Measurements from ENCODE around the gene TRIM47.
"Not testable (repeated sequence)": the region's sequence is repeated elsewhere in the genome, so short reads cannot be mapped to it uniquely, and the experiment has no call there.

Gene TRIM47

DNA sequence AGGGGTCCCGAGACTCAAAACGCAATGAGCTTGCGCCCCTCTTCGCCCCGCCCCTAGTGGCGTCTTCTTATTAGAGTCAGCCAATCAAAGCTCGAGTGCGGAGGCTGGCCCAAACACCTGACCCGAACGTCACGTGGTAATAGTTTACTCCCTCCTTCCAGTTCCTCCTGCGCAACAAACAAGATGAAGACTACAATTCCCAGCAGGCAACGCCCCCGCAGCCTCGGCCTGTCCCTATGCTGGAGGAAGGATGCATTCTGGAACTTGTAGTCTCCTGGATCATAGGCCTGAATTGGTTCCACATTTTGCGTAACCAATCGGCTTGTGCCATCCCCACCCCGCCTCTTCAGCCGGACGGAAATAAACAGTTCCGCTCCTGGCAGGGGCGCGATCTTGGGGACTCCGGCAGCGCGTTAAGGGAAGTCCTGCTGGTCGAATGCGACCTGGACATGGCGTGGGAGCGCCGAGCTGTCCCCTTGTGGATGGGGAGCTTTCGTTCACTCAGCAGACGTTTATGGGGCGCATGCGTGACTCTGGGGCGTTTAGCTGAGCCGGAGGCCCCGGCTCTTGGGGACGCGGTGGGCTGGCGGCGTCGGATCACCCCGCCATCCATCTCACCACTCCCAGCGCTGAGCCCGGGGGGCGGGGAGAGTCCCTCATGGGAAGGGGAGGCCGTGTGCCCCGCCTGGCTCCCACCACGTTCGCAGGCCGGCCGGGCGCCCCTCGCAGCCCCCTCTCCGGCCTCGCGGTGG lies 22.9 kb downstream of the TRIM47 start, which contains the start of gene WBP2:
Gene WBP2 (minus strand): TSS at position 26 of the 752 bp plus-strand sequence. CDS start 38 bp downstream, outside the sequence.
- no peaks in the 10 kb centered on the region for H3K4me1 ChIP-seq (ENCODE audit: control insufficient read depth, insufficient read depth, low read length)

DNA sequence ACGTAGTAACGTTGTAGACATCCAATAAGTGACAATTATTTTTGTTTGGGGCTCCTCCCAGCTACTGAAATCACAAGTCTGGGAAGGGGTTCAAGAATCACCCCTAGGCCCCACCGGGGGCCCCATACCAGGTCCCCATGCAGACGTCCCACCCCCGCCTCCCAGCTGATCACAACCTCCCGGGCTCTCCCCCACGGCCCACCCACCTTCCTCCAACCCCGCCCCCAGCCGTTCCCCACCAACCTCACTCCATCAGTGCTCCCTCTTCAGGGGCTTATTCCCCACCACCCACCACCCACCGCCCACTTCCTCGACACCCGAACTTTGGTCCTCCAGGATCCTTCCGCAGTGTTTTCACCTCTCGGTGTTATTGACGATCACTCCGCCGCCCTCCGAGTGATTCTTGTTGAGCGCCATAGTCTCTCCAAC lies 23.5 kb downstream of the TRIM47 start:
- Histone ChIP-seq H3K4me1 (ENCODE audit: control insufficient read depth, insufficient read depth, low read length) (no peaks in the 10 kb centered on the region), H3K27me3 (ENCODE audit: control insufficient read depth, insufficient read depth, low read length) (no peaks in the 10 kb centered on the region), H3K4me3 (ENCODE audit: low read depth, low read length) (peak overlapping the region; percentile 79), H3K9me3 (ENCODE audit: control insufficient read depth, insufficient read depth, low read length) (no peaks in the 10 kb centered on the region), H3K36me3 (ENCODE audit: control insufficient read depth, insufficient read depth, low read length) (peaks cover 8% of the 10 kb centered on the region), H3K9ac (ENCODE audit: low read depth, low read length) (peak overlapping the region; percentile 83)

More for the DNA sequence above, 22.9 kb downstream of the TRIM47 start, which contains the start of gene WBP2:
- H3K36me3 ChIP-seq (ENCODE audit: control insufficient read depth, insufficient read depth, low read length) = peaks cover 7% of the 10 kb centered on the region
- H3K9me3 ChIP-seq (ENCODE audit: control insufficient read depth, insufficient read depth, low read length) = no peaks in the 10 kb centered on the region
- H3K4me3 ChIP-seq (ENCODE audit: low read depth, low read length) = peak within 1 kb of the TSS; percentile 95
- no peaks in the 10 kb centered on the region for H3K27me3 ChIP-seq (ENCODE audit: control insufficient read depth, insufficient read depth, low read length)
- peak within 1 kb of the TSS; percentile 83 for H3K9ac ChIP-seq (ENCODE audit: low read depth, low read length)

DNA sequence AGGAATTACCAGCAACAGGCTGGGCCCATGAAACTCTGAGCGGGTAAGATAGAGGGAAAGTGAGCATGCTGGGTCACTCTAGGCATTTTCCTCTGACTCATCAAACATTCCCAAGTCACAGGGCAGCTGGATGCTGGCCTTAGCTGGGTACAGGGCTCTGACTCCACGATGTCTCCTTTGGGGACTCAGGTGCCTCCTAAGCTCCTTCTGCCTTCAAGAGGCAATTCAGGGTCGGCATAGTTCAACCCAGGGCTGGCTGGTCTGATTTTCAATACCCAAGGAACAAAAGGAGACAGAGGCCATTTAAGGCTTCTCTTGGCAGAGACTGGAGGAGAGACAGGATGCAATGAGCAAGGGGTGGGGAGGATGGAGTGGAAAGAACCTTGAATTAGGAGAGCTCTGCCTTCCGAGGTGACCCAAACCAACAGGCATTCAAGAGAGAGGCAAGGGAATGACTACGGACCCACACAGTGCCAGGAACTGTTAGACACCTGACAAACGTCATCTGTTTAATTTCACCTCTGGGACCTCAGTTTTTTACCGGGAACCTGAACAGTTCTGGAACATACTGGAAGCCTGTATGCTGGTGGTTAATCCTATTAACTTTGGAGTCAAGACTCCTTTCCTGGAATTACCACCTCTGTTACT lies 24.2 kb downstream of the TRIM47 start:
- Histone ChIP-seq H3K9ac (ENCODE audit: low read depth, low read length) (peak overlapping the region; percentile 83), H3K9me3 (ENCODE audit: control insufficient read depth, insufficient read depth, low read length) (no peaks in the 10 kb centered on the region), H3K4me1 (ENCODE audit: control insufficient read depth, insufficient read depth, low read length) (no peaks in the 10 kb centered on the region), H3K27me3 (ENCODE audit: control insufficient read depth, insufficient read depth, low read length) (no peaks in the 10 kb centered on the region), H3K4me3 (ENCODE audit: low read depth, low read length) (peak overlapping the region; percentile 79), H3K36me3 (ENCODE audit: control insufficient read depth, insufficient read depth, low read length) (peaks cover 14% of the 10 kb centered on the region)

DNA sequence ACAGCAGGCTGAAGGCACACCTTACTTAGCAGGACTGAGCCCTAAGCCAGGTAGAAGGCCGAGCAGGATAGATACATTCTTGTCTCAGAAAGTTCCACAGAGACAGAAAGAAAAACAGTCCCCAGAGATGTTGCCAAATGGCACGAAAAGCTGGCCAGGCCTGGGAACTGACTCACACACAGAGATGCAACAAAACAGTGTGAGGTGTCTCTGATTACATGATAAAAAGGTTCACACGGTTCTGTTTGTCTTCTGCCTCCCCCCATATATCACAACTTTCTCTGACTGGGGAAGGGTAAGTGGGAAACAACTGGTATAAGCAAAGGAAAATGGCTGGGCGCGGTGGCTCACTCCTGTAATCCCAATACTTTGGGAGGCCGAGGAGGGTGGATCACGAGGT lies 24.9 kb downstream of the TRIM47 start:
- Histone ChIP-seq H3K36me3 (ENCODE audit: control insufficient read depth, insufficient read depth, low read length) (peaks cover 14% of the 10 kb centered on the region), H3K27me3 (ENCODE audit: control insufficient read depth, insufficient read depth, low read length) (no peaks in the 10 kb centered on the region), H3K4me3 (ENCODE audit: low read depth, low read length) (no peak overlapping the region), H3K9ac (ENCODE audit: low read depth, low read length) (no peak overlapping the region), H3K9me3 (ENCODE audit: control insufficient read depth, insufficient read depth, low read length) (no peaks in the 10 kb centered on the region), H3K4me1 (ENCODE audit: control insufficient read depth, insufficient read depth, low read length) (no peaks in the 10 kb centered on the region)

DNA sequence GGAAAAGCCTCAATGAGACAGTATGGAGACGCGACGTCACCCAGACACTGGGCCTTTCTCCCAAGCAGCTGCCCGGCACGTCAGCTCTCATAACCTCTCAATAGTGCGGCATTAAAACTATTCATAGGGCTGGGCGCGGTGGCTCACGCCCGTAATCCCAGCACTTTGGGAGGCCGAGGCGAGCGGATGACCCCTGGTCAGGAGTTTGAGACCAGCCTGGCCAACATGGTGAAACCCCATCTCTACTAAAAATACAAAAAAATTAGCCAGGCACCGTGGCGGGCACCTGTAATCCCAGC lies 26.7 kb downstream of the TRIM47 start:
- not testable (repeated sequence) for H3K4me3 ChIP-seq (ENCODE audit: low read depth, low read length); H3K27me3 ChIP-seq (ENCODE audit: control insufficient read depth, insufficient read depth, low read length); H3K4me1 ChIP-seq (ENCODE audit: control insufficient read depth, insufficient read depth, low read length); H3K9ac ChIP-seq (ENCODE audit: low read depth, low read length); H3K9me3 ChIP-seq (ENCODE audit: control insufficient read depth, insufficient read depth, low read length)
- peaks cover 32% of the 10 kb centered on the region for H3K36me3 ChIP-seq (ENCODE audit: control insufficient read depth, insufficient read depth, low read length)

DNA sequence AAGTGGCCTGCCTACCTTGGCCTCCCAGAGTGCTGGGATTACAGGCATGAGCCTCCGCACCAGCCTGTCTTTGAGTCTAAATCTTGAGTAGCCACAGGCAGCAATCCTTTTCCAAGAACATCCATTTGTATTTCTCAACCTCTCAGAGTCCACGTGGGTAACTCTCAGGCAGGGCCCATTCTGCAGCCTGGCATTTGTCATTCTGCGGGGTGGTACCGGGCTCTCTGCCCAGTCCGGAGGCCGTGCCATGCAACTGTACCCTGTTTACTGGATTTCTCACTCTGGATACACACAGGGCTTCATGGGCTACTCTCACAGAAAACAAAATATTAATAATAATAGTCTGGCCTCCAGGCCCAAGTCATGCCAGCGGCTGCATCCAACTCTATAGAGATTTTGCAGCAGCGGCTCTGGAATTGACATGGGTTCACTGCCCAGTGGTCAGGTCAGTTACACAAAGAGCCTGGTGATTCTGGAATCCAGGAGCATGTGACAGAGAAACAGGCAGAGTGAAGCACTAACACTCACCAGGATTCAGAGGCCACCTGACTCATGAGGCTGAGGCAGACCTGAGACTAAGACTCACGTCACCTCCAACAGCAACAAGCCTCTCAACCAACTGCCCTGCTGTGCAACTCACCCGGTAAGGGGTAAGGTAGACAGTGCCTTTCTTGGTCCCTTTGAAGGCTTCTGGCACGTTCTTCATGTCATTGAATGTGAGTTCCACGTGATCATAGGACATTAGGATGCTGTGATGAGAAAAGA lies 27.3 kb downstream of the TRIM47 start:
- Histone ChIP-seq H3K27me3 (ENCODE audit: control insufficient read depth, insufficient read depth, low read length) (no peaks in the 10 kb centered on the region), H3K36me3 (ENCODE audit: control insufficient read depth, insufficient read depth, low read length) (peaks cover 37% of the 10 kb centered on the region), H3K9me3 (ENCODE audit: control insufficient read depth, insufficient read depth, low read length) (no peaks in the 10 kb centered on the region), H3K4me3 (ENCODE audit: low read depth, low read length) (no peak overlapping the region), H3K4me1 (ENCODE audit: control insufficient read depth, insufficient read depth, low read length) (no peaks in the 10 kb centered on the region), H3K9ac (ENCODE audit: low read depth, low read length) (no peak overlapping the region)

DNA sequence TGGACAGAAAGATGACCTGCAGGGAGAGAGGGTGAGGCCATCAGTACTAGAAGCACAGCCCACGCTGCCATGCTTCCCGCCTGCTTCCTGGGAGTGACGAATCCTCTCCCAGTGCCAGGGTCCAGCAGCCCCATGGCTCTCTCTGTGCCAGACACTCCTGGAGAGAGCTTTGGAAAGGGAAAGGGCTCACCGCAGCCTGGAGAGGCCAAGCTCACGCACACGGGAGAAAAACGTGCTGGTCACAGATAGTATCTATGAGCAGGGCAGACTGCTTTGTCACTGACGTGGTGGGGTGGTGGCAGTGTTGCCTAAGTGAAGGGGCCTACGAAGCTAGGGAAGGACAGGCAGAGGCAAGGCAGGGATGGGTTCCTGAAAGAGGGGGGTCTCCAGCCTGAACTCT lies 28.7 kb downstream of the TRIM47 start:
- Histone ChIP-seq H3K27me3 (ENCODE audit: control insufficient read depth, insufficient read depth, low read length) (no peaks in the 10 kb centered on the region), H3K4me1 (ENCODE audit: control insufficient read depth, insufficient read depth, low read length) (no peaks in the 10 kb centered on the region), H3K9me3 (ENCODE audit: control insufficient read depth, insufficient read depth, low read length) (no peaks in the 10 kb centered on the region), H3K36me3 (ENCODE audit: control insufficient read depth, insufficient read depth, low read length) (peaks cover 39% of the 10 kb centered on the region), H3K9ac (ENCODE audit: low read depth, low read length) (no peak overlapping the region), H3K4me3 (ENCODE audit: low read depth, low read length) (no peak overlapping the region)

DNA sequence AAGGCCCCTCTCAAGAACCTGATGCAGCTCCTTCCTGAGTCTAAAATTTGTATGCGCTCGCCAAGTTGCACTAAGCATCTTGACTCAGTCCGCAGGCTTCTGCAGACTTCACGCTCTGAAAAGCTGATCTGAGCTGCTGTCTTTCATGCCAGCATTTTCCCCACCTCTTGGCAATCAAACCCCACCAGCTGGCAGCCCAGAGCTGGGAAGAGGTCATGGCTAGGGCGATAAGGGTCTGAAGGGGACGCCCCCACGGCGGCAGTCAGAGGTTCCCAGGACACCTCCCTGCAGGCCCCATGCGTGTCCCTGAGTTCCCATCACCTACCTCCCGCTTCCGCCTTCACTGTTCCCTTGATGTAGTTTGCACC lies 29.1 kb downstream of the TRIM47 start:
- H3K9me3 ChIP-seq (ENCODE audit: control insufficient read depth, insufficient read depth, low read length) = no peaks in the 10 kb centered on the region
- H3K27me3 ChIP-seq (ENCODE audit: control insufficient read depth, insufficient read depth, low read length) = no peaks in the 10 kb centered on the region
- no peaks in the 10 kb centered on the region for H3K4me1 ChIP-seq (ENCODE audit: control insufficient read depth, insufficient read depth, low read length)
- H3K4me3 ChIP-seq (ENCODE audit: low read depth, low read length) = no peak overlapping the region
- H3K36me3 ChIP-seq (ENCODE audit: control insufficient read depth, insufficient read depth, low read length) = peaks cover 39% of the 10 kb centered on the region
- no peak overlapping the region for H3K9ac ChIP-seq (ENCODE audit: low read depth, low read length)

DNA sequence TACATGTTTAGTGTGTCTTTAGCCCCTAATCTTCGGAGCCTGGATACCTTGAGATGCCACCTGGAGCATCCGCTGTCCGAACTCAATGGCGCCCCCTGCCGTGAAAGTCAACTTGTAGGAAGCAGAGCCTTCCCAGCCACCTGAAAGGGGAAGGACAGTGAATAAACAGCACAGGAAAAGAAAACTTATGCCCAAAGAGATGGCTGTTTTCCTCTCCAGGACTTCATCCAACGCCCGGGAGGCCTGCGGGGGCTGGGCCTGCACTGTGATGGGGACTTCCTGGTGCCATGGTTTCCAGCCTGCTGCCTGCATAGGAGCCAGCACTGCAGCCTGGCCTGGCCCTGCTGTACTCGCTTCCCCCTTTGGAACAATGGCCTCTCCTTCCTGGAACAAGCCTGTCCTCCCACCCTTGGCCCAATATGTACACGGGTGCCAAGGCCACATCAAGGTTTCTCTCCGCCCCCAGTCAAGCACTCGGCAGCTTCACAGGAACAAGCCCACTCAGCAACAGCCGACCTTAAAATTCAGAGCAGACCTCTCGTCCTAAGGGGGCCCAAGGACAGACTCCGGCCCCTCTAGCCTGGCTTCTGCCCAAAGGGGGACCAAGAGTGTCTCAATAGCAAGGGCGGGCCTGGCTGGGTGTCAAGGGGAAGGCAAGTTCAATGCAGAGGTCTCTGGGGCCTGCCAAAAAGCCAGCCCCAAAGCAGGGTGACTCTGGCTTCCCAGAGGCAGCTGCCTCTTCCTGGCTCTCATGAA lies 29.7 kb downstream of the TRIM47 start:
- Histone ChIP-seq H3K4me3 (ENCODE audit: low read depth, low read length) (no peak overlapping the region), H3K36me3 (ENCODE audit: control insufficient read depth, insufficient read depth, low read length) (peaks cover 39% of the 10 kb centered on the region), H3K9me3 (ENCODE audit: control insufficient read depth, insufficient read depth, low read length) (no peaks in the 10 kb centered on the region), H3K9ac (ENCODE audit: low read depth, low read length) (no peak overlapping the region), H3K4me1 (ENCODE audit: control insufficient read depth, insufficient read depth, low read length) (no peaks in the 10 kb centered on the region), H3K27me3 (ENCODE audit: control insufficient read depth, insufficient read depth, low read length) (no peaks in the 10 kb centered on the region)

DNA sequence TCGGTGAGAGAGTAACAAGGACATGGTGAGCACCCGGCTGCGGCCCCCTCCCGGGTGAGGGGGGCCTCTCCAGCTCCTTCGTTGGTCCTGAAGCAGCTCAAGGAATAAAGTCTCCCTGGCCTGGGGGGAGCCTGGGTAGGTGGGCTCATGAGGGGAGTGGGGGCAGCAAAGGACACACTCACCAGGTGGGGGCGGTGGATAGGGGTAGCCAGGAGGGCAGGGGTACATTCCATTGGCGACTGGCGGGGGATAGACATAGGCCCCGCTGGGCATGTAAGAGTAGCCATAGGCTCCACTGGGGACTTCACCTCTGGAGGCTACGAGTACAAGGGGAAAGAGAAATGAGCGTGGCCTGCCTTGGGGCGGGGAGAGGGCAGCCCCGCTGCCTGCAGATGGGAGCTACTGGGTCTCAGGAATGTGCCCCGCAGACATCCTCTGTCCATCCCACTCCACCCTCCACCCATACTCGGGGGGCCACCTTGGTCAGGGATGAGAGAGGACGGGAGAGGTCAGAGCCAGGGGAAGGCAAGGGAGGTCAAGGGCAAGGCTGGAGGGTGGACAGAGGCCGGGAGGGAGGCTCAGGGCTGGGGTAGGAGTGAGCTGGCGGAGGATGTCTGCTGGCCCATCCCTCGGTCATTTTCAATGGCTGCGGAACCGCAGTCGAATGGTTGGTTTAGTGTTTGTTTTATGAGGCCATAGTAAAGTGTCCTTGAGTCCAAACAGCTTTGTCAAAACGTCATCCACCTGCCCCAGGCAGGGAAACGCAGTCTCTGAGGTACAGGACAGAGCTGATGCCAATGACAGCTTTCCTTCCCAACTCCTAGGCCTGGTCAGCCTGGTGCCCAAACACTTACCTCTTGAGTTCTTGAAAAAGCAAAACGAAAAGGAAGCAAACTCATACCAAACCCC lies 30.5 kb downstream of the TRIM47 start:
- H3K9me3 ChIP-seq (ENCODE audit: control insufficient read depth, insufficient read depth, low read length) = no peaks in the 10 kb centered on the region
- peaks cover 39% of the 10 kb centered on the region for H3K36me3 ChIP-seq (ENCODE audit: control insufficient read depth, insufficient read depth, low read length)
- H3K4me1 ChIP-seq (ENCODE audit: control insufficient read depth, insufficient read depth, low read length) = no peaks in the 10 kb centered on the region
- no peak overlapping the region for H3K9ac ChIP-seq (ENCODE audit: low read depth, low read length)
- no peaks in the 10 kb centered on the region for H3K27me3 ChIP-seq (ENCODE audit: control insufficient read depth, insufficient read depth, low read length)
- H3K4me3 ChIP-seq (ENCODE audit: low read depth, low read length) = no peak overlapping the region
